Parathyroid adenoma (tissue), 2 donors: Measurements from ENCODE around the gene MYL3.

Source experiments
- H2AFZ ChIP-seq: fragments of 300-600 bp; sonication (generic); one replicate; pipeline ENCODE4 v1.7.0; 2017; ENCODE audit warnings: antibody characterized with exemption, mild to moderate bottlenecking
- H3K27ac ChIP-seq: fragments of 300-600 bp; sonication (generic); one replicate; pipeline ENCODE4 v1.7.0; 2017
- H3K27me3 ChIP-seq: fragments of 300-600 bp; sonication (generic); one replicate; pipeline ENCODE4 v1.7.0; 2017; ENCODE audit warnings: low read length; ENCODE audit not compliant: control insufficient read depth, insufficient read depth
- H3K36me3 ChIP-seq: fragments of 300-600 bp; sonication (generic); one replicate; pipeline ENCODE4 v1.7.0; 2017; ENCODE audit warnings: low read length; ENCODE audit not compliant: control insufficient read depth, insufficient read depth
- H3K4me1 ChIP-seq: fragments of 300-600 bp; sonication (generic); one replicate; pipeline ENCODE4 v1.7.0; 2017; ENCODE audit warnings: control low read depth
- H3K4me2 ChIP-seq: fragments of 300-600 bp; sonication (generic); one replicate; pipeline ENCODE4 v1.7.0; 2017; ENCODE audit warnings: low read length
- H3K4me3 ChIP-seq: fragments of 300-600 bp; sonication (generic); one replicate; pipeline ENCODE4 v1.7.0; 2017; ENCODE audit warnings: low read depth, low read length
- H3K79me2 ChIP-seq: fragments of 300-600 bp; sonication (generic); one replicate; pipeline ENCODE4 v1.7.0; 2017; ENCODE audit warnings: control low read depth
- H3K9ac ChIP-seq: fragments of 300-600 bp; sonication (generic); one replicate; pipeline ENCODE4 v1.7.0; 2017; ENCODE audit warnings: mild to moderate bottlenecking
- H3K9me3 ChIP-seq: fragments of 300-600 bp; sonication (generic); one replicate; pipeline ENCODE4 v1.7.0; 2017; ENCODE audit warnings: low read length; ENCODE audit not compliant: control insufficient read depth
- CTCF ChIP-seq: fragments of 300-600 bp; sonication (generic); IDR thresholded peaks from one replicate; pipeline ENCODE4 v1.7.0; 2017; ENCODE audit warnings: antibody characterized with exemption, mild to moderate bottlenecking
- donor health status: primary hyperparathyroidism.

The MYL3 gene

GRCh38 chr3:46873521-46873920, 10.3 kb upstream of the MYL3 start:
- H3K4me3 ChIP-seq: no peak overlapping the region
- H3K36me3 ChIP-seq: no peaks in the 10 kb centered on the region
- H3K27ac ChIP-seq: no peak overlapping the region
- no peak overlapping the region for H3K9ac ChIP-seq
- TF ChIP-seq CTCF: no peak
- H3K27me3 ChIP-seq: no peaks in the 10 kb centered on the region
- H2AFZ ChIP-seq: no peak overlapping the region
- no peak overlapping the region for H3K4me2 ChIP-seq
- H3K9me3 ChIP-seq: no peaks in the 10 kb centered on the region
- no peaks in the 10 kb centered on the region for H3K4me1 ChIP-seq
- H3K79me2 ChIP-seq: no peaks in the 10 kb centered on the region

- Histone ChIP-seq H3K4me2 (no peak overlapping the region), H3K36me3 (no peaks in the 10 kb centered on the region), H3K27me3 (no peaks in the 10 kb centered on the region), H2AFZ (no peak overlapping the region), H3K27ac (no peak overlapping the region), H3K4me3 (no peak overlapping the region), H3K4me1 (no peaks in the 10 kb centered on the region), H3K9me3 (no peaks in the 10 kb centered on the region), H3K79me2 (no peaks in the 10 kb centered on the region), H3K9ac (no peak overlapping the region)
- no peak for TF ChIP-seq CTCF
Observed at GRCh38 chr3:46871222-46871621, 8.0 kb upstream of the MYL3 start.

GRCh38 chr3:46870651-46871050, 7.4 kb upstream of the MYL3 start:
- Histone ChIP-seq H2AFZ (no peak overlapping the region), H3K4me2 (no peak overlapping the region), H3K27ac (no peak overlapping the region), H3K36me3 (no peaks in the 10 kb centered on the region), H3K27me3 (no peaks in the 10 kb centered on the region), H3K79me2 (no peaks in the 10 kb centered on the region), H3K9me3 (no peaks in the 10 kb centered on the region), H3K4me1 (no peaks in the 10 kb centered on the region), H3K4me3 (no peak overlapping the region), H3K9ac (no peak overlapping the region)
- TF ChIP-seq CTCF: no peak

- TF ChIP-seq CTCF: no peak
- H3K79me2 ChIP-seq: no peaks in the 10 kb centered on the region
- no peak overlapping the region for H3K9ac ChIP-seq
- H3K36me3 ChIP-seq: no peaks in the 10 kb centered on the region
- H3K4me2 ChIP-seq: no peak overlapping the region
- H3K27ac ChIP-seq: no peak overlapping the region
- no peak overlapping the region for H3K4me3 ChIP-seq
- H3K4me1 ChIP-seq: peaks cover 12% of the 10 kb centered on the region
- H2AFZ ChIP-seq: no peak overlapping the region
- H3K9me3 ChIP-seq: no peaks in the 10 kb centered on the region
- H3K27me3 ChIP-seq: no peaks in the 10 kb centered on the region
Observed at GRCh38 chr3:46869440-46869839, 6.2 kb upstream of the MYL3 start.

- no peak overlapping the region for H3K4me2 ChIP-seq
- H3K4me1 ChIP-seq: peaks cover 12% of the 10 kb centered on the region
- H2AFZ ChIP-seq: no peak overlapping the region
- TF ChIP-seq CTCF: no peak
- no peaks in the 10 kb centered on the region for H3K27me3 ChIP-seq
- H3K9ac ChIP-seq: no peak overlapping the region
- no peak overlapping the region for H3K27ac ChIP-seq
- H3K79me2 ChIP-seq: no peaks in the 10 kb centered on the region
- no peaks in the 10 kb centered on the region for H3K36me3 ChIP-seq
- no peaks in the 10 kb centered on the region for H3K9me3 ChIP-seq
- no peak overlapping the region for H3K4me3 ChIP-seq
Observed at GRCh38 chr3:46868948-46869347, 5.7 kb upstream of the MYL3 start.
